Adrenal gland (tissue), 5 donors: ENCODE data around the gene ARHGAP20.

Experiments used
- POLR2A ChIP-seq, 2 donors: fragments of 450-650 bp; IDR thresholded peaks; one replicate each; pipeline ENCODE4 v1.6.1; 2017; ENCODE audit warnings: antibody characterized with exemption in 2 of 2, mild to moderate bottlenecking in 2 of 2, moderate library complexity in 1 of 2
- TF ChIP-seq, protein P1 (sequence below), 6 experiments: fragments of 450-650 bp in 4 of 6; fragments of 200-600 bp in 2 of 6; sonication (generic) in 1 of 6; IDR thresholded peaks; 1 replicate in 5 of 6; 2 replicates in 1 of 6; pipeline versions ENCODE4 v1.5.1 to v1.8.0; 2016 to 2021; ENCODE audit warnings: antibody characterized with exemption in 6 of 6, mild to moderate bottlenecking in 2 of 6, moderate library complexity in 1 of 6
- donor health status: DM: no; HTN: no; CAD: no.

DNA sequence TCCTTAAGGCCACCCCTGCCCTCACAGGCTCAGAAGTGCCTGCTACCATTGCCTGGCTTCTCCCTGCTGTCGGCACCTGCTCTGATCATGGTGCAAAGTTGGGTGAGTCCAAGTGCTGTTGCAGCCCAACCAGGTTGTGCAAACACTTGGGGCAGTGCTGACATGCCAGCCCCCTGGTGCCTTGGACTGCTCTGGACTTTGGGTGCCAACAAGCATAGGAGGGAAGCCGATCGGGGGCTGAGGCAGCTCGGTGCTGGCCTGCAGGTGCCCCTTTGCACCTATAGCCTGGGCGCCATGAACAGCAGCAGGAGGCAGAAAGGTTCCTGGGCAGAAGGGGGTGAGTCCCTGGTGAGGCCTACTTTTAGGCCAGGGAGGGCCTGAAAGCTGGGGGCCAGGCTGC is 113.0 kb downstream of the ARHGAP20 start:
- TF ChIP-seq, protein P1, sequence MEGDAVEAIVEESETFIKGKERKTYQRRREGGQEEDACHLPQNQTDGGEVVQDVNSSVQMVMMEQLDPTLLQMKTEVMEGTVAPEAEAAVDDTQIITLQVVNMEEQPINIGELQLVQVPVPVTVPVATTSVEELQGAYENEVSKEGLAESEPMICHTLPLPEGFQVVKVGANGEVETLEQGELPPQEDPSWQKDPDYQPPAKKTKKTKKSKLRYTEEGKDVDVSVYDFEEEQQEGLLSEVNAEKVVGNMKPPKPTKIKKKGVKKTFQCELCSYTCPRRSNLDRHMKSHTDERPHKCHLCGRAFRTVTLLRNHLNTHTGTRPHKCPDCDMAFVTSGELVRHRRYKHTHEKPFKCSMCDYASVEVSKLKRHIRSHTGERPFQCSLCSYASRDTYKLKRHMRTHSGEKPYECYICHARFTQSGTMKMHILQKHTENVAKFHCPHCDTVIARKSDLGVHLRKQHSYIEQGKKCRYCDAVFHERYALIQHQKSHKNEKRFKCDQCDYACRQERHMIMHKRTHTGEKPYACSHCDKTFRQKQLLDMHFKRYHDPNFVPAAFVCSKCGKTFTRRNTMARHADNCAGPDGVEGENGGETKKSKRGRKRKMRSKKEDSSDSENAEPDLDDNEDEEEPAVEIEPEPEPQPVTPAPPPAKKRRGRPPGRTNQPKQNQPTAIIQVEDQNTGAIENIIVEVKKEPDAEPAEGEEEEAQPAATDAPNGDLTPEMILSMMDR (IDR thresholded peaks at IDR 0.05) = no peak
- TF ChIP-seq POLR2A (IDR thresholded peaks at IDR 0.05) = no peak
